GM19239 (cell line): ENCODE measurements around the gene THSD4.
"Not testable (repeated sequence)": the region's sequence is repeated elsewhere in the genome, so short reads cannot be mapped to it uniquely, and the experiment has no call there.

Experiments
- DNase-seq: peaks from one replicate; pipeline ENCODE4 v3.0.0; 2011; ENCODE audit warnings: low spot score; ENCODE audit not compliant: insufficient read length
- FAIRE-seq: peaks from 2 replicates; lab custom pipeline; 2011; peaks lifted over from hg19 to GRCh38; lab: Jason Lieb, UNC

The THSD4 gene

DNA sequence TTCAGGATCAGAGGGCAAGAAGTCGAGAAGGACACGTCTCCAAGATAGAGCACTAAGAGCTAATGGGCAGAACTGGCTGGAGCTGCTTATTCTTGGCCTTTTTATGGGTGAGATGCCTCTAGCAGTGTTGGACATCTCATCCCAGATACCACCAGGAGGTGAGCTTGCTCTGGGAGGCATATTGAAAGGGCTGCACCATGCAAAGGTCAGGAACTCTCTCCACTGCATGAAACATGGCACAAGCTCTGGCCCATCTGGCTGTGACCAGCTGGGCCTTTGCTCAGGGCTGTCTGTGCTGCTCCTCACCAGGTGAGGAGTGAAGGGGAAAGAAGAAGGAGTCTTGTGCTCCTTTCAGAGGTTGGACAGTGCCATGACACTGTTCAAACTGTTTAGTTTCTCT is 188.7 kb downstream of the THSD4 start:
- no peak for DNase-seq
- no peak for FAIRE-seq

DNA sequence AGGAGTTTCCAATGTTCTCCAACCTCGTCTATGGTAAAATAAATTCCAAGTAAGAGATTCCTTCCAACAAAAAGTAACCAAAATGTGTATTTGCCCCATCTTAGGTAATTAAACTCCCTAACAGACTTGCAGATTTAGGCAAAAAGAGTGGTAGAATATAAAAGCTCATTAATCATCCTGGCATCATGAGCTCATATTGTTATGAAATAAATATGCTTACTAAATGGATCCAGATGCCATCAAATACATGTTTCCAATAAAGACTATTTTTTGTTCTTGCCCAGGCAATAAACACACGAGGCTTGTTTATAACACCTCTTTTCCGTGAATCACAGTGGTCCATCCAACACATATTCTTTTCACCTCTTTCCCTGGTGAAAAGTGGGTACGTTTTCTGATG is 189.4 kb downstream of the THSD4 start:
- FAIRE-seq: no peak
- no peak for DNase-seq

DNA sequence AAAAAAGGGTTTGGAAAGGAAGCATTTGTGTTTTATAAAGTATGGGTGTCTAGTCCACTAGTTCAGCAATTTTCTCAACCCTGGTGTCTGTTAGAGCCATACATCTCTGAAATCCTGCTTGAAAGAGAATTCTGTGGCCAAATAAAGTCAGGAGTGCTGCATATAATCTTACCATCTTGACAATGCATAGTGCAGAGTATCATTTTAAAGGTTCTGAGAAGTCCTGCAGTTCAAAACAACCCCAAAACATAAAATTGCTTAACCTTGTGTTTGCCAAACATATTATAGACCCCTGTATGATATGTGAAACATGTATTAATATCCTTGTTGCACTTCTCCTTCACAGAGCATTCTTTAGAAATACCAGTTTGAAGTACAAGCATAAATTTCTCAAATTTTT is 191.3 kb downstream of the THSD4 start:
- DNase-seq (no peak), FAIRE-seq (no peak)

DNA sequence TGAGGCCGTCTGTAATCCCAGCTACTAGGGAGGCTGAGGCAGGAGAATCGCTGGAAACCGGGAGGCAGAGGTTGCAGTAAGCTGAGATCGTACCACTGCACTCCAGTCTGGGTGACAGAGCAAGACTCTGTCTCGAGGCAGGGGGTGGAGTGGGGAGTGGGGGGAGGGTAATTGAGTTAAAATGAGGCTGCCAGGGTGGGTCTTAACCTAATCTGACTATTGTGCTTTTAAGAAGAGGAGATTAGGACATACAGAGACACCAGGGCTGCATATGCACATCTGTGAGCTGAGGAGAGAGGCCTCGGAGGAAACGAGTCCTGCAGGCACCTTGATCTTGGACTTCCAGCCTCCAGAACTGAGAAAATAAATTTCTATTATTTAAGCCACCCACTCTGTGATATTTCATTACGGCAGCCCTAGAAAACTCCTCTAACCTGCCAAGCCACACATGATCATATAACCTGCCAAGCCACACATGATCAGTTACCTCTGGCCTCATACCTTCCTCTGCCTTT is 197.0 kb downstream of the THSD4 start:
- DNase-seq (no peak), FAIRE-seq (no peak)

DNA sequence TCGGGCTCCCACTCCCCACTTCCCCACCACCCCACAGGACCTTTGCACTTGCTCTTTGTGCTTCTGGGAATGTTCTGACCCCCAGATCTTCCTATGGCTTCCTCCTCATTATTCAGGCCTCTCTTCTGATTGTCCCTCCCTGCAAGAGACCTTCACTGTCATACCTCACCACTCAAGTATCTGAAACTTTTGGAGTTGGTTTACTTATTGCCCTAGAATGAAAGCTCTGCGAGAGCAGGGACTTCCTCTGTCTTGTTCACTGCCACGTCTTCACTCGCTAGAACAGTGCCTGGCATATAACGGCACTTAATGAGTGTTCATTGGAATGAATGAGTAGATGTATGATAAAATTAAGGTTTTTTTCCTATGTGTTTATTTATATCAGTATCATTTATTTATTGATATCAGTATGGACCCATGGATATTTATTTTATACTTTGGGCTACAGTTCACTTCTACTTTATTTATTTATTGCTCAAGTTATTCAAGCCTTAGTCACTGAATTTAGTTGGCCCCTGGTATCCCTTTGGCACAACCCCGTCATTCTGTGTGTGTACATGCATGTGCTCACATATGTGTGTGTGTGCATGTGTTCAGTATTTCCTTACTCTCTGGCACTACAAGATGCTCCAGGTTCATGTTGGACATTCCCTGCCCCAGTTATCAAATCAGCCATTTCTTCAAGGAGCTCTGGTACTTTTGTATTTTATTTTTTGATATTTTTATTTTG is 197.6 kb downstream of the THSD4 start:
- DNase-seq (no peak), FAIRE-seq (no peak)

DNA sequence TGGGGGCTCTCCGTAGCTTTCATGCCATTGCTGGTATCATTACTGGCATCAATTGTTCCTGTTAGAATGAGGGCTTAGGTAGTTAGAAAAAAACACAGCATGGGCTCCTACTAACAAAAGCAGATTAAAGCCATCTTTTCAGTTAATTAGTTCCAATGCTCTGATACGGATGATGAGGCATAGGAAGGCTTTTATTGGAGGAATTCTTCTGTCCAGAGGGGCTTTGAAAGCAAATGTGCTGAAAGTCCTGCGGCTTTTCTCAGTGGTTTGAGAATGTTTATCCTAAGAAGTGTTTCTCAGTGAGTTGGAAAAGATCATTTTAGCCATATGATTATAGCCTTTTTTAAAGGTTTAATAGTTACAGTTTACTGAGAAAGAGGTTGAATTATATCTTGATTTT is 198.5 kb downstream of the THSD4 start:
- FAIRE-seq: no peak

DNA sequence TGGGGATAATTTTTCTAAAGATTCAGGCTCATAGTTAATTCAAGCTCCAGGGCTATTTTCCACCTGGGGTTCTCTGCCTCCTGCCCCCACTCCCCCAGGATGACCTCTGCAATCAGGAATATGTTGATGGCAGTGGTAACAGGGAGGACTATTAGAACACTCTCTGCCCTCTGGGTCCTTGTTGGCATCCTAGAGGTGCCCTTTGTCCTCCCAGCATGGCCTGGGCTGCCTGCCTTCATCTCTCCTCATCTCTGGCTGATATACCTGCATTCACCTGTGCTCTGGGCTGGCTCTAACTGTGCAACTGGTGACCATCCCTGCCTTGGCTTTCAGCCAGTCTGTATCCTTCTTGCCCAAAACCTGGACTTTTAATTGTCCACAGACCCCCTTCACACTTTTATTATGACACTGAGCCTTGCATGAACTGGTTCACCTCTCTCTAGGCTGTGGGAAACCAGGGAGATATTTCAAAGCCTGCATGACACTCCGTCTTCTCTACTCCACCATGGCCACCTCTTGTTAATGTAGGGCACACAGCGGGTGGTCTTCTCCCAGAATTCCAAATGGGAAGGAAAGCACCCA is 199.8 kb downstream of the THSD4 start:
- DNase-seq: no peak
- FAIRE-seq: no peak

More for the DNA sequence above, 198.5 kb downstream of the THSD4 start:
- DNase-seq: no peak

DNA sequence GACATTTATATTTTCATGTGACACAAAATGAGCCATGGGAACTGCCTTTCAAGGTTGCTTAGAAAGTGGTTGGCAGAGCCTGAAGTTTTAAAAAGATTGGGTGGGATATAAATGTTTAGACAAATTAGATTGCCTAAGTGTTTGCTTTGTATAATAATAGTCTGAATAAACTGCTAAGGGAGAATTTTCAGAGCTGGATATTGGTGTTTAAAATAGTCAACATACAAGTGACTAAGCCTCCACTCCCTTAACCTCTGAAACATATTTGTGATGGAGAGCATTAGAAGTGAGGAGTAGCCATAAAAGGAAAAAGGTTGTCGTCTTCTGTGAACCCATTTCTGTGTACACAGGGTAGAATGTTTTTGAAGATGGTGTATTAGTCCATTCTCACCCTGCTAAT is 201.6 kb downstream of the THSD4 start:
- FAIRE-seq: no peak
- DNase-seq: no peak

DNA sequence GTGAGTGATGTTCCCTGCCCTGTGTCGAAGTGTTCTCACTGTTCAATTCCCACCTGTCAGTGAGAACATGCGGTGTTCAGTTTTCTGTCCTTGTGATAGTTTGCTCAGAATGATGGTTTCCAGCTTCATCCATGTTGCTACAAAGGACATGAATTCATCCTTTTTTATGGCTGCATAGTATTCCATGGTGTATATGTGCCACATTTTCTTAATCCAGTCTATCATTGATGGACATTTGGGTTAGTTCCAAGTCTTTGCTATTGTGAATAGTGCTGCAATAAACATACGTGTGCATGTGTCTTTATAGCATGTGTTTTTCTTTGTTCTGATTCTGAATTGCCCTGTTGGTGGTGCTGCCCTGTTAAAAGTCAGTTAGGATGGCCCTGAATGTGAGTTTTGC is 204.2 kb downstream of the THSD4 start:
- not testable (repeated sequence) for DNase-seq, FAIRE-seq

DNA sequence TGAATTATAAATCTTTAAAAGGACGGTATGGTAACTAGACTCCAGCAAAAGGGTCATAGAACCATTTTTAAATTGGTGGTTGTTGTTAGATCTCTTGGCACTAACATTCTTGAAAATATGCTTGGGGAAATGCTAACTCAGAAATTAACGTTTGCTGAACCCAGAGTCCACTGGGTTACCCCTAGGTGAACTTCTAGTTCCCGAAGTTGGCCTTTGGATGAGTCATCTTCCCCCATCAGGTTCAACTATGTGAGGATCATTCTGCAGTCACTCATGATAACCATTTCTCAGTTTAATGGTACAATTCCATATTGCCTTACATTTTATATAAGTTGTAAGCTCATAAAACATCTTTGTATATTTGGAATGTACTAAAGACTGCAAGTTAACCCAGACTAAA is 204.7 kb downstream of the THSD4 start:
- DNase-seq: no peak
- FAIRE-seq: no peak

DNA sequence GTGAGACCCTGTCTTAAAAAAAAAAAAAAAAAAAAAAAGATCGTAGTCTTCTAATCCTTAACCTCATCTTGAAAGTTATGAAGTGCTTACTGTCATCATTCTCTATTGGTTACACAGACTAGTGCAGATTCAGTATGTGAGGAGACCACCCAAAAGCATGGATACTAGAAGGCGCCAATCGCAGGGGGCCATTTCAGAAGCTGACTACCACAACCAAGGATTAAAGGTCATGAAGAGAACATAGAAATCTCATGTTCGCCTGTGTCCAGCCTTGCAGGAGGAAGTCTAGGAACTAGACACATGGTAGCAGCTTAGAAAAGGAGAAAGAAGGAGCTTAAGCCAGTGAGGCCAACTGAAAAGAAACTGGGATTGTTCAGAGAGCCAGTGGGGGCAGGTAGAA is 207.8 kb downstream of the THSD4 start:
- no peak for FAIRE-seq

DNA sequence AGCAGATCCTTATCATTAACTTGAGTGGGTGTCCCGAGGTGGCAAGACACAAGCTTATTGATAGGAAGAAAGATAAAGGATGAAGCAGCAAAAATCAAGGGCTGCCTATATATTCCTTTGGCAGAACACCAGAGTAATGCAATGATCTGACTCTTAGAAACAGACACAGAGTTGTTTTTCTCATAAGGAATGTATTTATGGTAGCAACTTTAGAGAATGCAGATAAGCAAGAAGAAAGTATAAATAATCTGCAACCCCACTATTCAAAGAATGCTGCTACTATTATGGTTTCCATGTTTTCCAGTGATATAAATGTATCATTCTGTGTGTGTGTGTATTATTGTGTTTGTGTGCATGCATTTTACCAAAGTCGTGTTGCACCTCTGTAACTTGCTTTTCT is 208.3 kb downstream of the THSD4 start:
- FAIRE-seq (no peak), DNase-seq (no peak)

More for the DNA sequence above, 207.8 kb downstream of the THSD4 start:
- no peak for DNase-seq

DNA sequence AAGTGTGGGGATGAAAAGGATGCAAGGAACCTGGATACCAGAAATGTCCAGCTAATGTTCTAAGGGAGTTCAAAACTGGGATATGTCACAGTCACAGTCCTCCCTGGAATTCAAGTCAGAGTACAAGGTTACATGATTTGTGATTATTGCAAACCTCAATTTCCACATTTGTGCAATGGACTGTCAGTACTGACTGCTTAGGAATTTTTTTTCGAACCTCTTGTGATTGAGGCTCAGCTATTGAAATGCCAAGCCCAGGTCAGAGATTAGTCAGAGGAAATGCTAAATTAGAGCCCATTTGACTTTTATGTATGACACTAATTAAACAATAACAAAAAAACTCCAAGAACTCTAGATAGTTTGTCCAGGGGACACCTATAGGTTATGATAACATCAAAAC is 210.2 kb downstream of the THSD4 start:
- FAIRE-seq (no peak), DNase-seq (no peak)

DNA sequence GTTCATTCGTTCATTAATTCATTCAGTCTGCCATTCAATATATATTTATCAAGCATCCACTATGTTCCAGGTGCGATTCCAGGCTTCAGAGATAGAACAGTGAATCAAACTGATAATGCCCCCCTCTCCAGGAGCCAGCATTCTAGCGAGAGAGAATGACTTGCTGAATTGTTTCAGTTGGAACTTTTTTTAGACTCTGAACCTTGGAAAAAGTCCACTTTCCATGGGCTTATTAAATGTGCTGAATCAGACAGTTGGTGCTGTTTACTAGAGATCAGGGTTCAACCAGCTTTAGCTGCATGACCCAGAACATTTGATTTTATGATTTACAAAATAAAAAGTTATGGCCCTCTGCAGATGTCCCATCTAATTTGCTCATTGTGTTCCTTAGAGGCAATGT is 213.2 kb downstream of the THSD4 start:
- no peak for DNase-seq
- FAIRE-seq: no peak

DNA sequence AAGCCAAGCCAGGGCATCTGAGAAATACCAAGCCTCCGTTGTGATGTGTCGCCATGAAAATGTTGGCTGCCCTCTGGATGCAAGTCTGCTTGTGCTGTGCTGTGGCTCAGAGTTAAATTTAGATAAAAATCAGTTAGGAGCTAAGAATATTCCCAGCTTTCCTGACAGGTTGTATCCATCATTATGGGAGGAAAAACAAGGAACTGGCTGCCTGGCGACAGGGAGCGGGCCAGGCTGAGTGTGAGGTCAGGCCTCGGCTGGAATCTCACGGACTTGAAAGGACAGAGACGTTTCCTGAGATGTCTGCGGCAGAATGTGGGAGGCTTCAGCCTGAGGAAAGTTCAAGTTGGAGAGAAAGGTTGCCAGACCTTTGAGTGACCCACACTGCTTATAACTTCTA is 213.8 kb downstream of the THSD4 start:
- FAIRE-seq: no peak
- DNase-seq: no peak

DNA sequence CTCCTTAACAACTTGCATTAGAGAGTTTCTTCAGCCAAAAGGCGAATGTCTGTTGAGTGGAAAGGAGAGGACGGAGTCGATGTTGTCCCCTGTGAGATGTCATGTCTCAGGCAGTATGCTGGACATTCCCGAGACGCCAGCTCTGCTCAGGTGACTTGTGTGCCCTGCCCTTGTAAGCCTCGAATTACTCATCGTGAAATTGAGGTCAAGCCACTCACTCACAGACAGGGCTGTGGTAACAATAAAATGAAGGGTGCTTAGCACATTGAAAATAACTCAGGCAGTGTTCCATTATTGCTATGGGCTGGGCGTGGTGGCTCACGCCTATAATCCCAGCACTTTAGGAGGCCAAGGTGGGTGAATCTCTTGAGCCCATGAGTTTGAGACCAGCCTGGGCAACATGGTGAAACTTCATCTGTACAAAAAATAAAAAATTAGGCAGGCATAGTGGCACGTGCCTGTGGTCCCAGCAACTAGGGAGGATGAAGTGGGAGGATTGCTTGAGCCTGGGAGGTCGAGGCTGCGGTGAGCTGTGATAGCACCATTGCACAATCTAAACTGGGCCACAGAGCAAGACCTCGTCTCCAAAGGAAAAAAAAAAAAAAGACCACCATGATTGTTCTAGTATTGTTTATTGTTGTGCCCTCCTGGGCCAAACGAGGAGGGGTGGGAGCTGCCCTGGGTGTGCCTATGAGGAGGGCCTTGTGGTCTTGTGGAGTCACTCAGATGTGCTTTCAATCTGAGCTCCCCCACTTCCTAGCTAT is 214.4 kb downstream of the THSD4 start:
- FAIRE-seq: no peak
- DNase-seq: no peak

DNA sequence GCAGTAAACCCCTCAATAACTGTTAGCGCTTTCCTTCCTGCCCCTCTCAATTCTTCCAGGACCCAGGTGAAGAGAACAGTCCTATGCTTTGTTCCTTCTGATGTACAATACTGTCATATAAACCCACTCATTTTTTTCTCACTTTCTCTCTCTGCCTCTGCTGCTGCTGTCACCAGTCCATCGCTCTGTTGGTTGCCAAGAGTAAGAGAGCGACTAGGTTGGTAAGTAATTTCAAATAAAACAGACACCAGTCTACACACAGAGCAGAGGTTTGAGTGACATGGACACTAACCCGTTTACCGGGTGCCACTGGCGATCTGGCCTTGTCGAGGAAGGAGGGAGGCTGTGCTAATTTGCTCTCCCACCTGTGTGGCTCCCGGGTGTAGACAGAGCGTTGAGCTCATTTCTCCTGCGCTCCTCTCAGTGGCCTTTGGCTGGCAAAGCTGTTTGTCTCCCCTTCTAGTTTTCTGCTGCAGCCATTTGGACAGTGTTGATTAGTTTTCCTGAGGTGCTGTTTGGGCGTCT is 215.4 kb downstream of the THSD4 start:
- FAIRE-seq (no peak), DNase-seq (no peak)

DNA sequence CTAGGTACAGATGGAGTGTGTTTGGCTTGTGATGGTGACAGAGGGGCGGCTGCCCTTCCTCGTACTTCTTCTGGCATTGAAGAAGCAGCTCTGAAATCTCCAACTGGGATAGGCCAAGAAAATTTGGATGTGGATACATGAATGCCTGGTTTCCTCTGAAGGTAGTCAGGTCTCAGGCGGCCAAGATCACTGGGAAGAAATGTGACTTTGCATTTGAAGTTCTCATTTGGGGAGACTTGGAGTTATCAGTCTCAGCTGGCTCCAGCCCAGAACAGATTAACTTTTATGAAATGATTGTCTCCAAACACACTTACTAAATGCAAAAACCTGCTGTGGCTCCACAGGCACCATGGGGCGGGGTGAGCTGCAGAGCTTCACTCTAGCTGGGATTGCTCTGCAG is 215.9 kb downstream of the THSD4 start:
- FAIRE-seq (no peak), DNase-seq (no peak)

DNA sequence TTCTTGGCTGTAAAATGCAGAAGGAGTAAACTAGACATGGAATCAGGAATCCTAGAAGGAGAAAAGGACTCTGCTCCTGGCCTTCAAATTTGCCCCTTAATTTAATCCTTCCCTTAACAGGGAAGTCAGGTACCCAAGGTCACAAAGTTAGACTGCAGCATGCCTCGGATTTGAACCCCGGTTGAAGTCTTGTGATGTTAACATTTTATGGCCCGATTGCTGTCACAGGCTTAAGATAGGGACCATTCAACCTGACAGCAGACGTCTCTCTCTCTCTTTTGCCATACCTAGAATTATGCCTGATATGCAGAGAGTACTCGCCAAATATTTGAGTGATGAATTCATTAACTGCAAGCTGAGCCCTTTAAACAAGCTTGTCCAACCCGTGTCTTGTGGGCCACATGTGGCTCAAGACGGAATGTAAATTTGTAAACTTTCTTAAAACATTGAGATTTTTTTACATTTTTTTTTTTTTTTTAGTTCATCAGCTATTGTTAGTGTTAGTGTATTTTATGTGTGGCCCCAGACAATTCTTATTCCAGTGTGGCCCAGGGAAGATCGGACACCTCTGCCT is 217.2 kb downstream of the THSD4 start:
- FAIRE-seq (no peak), DNase-seq (no peak)

DNA sequence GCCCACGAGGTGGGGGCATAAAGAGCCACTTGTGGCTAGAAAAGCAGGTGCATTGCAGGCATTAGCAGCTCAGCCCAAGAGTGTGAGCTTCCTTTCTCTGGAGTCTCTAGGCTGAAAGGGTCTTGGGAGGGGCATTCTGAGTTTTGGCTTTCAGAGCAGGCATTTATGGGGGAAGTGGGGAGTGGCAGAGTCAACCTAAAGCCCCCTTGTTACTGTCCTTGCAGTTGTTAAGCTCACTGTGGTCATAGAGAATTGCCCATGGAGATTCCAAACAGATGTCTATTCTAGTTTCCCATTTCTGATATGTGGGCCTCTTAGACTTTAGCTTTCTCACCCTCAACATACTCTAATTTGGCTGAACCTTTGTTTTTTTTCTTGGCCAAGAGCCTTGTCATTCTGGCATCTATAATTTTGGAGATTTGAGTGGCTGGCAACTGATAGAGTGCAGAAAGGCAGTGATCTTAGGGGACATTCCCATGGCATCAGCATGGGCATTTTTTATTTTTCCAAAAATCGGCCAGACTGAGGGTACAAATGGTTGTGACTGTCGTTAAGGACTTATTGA is 217.9 kb downstream of the THSD4 start:
- no peak for DNase-seq
- FAIRE-seq: no peak
